ENCODE measurements around the gene REEP3. TPM values are rescaled to one million over a fixed set of nuclear protein-coding genes. Genes with fewer than 3 reads are reported as not detected.
A peak's percentile ranks its signal among the peaks of the same experiment; 100 is the strongest.

The REEP3 gene
- total RNA-seq, 1 experiment from 2014 or later: 39.6 TPM

DNA sequence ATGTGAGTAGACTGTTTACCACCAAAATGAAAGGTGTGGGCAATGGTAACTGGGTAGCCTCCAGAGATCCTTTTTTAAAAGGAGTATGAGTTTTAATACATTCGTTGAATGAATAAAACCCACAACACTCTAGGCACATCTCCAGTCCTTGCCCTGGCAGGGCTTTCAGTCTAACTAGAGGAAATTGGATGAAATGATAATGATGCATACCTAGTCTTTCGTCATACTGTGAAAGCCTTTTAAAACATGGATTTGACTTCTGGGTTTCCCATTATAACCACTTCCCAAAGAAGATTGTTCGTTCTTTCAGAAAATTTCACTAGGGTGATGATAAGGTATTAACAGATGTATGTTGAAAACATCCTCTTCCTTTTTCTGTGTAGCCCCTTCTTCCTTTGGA lies 110.8 kb downstream of the REEP3 start:
- no TSS peak for BruUV-seq (replicated peaks)
- H3K4me1 ChIP-seq (ENCODE audit: insufficient read depth, low read length, poor library complexity, severe bottlenecking): peaks cover 39% of the 10 kb centered on the region
- no peaks in the 10 kb centered on the region for H3K9me3 ChIP-seq (ENCODE audit: low read depth, low read length, poor library complexity, severe bottlenecking)
- no peak overlapping the region for H3K4me3 ChIP-seq (ENCODE audit: low read depth, low read length, poor library complexity, severe bottlenecking)
- intact Hi-C loops (cut with micrococcal nuclease; ENCODE audit: unreplicated experiment): loop anchor here (2.0 to 5.0 kb wide), 3 partner anchors 80 to 167 kb away; partner anchors contain the start of gene JMJD1C
- TF ChIP-seq, protein P1, sequence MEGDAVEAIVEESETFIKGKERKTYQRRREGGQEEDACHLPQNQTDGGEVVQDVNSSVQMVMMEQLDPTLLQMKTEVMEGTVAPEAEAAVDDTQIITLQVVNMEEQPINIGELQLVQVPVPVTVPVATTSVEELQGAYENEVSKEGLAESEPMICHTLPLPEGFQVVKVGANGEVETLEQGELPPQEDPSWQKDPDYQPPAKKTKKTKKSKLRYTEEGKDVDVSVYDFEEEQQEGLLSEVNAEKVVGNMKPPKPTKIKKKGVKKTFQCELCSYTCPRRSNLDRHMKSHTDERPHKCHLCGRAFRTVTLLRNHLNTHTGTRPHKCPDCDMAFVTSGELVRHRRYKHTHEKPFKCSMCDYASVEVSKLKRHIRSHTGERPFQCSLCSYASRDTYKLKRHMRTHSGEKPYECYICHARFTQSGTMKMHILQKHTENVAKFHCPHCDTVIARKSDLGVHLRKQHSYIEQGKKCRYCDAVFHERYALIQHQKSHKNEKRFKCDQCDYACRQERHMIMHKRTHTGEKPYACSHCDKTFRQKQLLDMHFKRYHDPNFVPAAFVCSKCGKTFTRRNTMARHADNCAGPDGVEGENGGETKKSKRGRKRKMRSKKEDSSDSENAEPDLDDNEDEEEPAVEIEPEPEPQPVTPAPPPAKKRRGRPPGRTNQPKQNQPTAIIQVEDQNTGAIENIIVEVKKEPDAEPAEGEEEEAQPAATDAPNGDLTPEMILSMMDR (conservative IDR thresholded peaks at IDR 0.05; ENCODE audit: low read depth, low read length): no peak
- no peak for TF ChIP-seq EZH2 (IDR thresholded peaks at IDR 0.05; ENCODE audit: borderline replicate concordance, low read depth, low read length, poor library complexity, severe bottlenecking)
- DNase-seq (ENCODE audit: low spot score): peak; percentile 55
- peak overlapping the region; percentile 96 for H3K27ac ChIP-seq (ENCODE audit: low read depth, low read length, poor library complexity, severe bottlenecking)
- no peaks in the 10 kb centered on the region for H3K36me3 ChIP-seq (ENCODE audit: insufficient read depth, low read length, poor library complexity, severe bottlenecking)
- H3K27me3 ChIP-seq (replicated peaks; ENCODE audit: insufficient read depth, low read depth, low read length, poor library complexity): no peaks in the 10 kb centered on the region
- ChIA-PET POLR2A (ENCODE audit: low non-redundant PET) (no interaction called here), CTCF (no interaction called here)

DNA sequence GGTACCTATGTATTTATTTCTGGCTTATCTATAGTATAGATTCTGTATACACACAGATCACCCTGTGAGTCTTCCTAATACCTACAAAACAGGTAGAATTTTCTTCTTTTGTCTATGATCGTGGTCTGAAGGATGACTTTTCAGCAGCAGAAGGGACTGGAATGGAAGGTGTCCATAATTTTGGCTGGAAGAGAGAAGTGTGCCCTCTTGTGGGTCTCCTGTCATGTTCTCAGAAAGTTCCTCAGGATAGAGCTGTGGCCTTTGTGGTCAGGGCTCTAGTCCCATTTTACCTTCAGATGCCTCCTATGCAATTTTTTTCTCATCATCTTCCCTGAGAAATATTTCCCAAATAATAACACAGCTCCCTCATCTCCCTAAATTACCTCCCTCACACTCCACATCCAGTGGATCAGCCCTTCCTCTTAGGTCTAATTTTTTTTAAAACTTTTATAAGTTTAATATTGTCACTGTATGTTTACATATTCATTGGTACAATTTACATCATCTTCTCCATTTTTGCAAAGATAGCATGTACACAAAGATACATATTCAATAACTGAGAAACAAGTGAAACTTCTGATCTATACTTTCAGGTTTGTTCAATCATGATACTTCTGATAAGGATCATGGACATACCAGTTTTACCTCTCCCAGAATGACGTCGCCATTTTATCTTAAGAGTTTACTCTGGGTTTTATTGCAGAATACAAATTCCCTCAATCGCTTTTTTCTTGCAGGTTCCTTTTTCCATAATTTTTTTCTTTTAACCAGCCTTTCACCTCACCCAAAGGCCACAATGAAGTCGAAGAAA lies 112.7 kb downstream of the REEP3 start:
- DNase-seq (ENCODE audit: low spot score): peak; percentile 68
- TF ChIP-seq EZH2 (IDR thresholded peaks at IDR 0.05; ENCODE audit: borderline replicate concordance, low read depth, low read length, poor library complexity, severe bottlenecking): no peak
- TF ChIP-seq, protein P1 (conservative IDR thresholded peaks at IDR 0.05; ENCODE audit: low read depth, low read length): peak; percentile 69
- CTCF ChIA-PET: interaction anchor here (0.5 to 0.9 kb wide), 6 partner anchors 9 to 467 kb away, joined by 3 read pairs; no protein-coding TSS in a partner anchor
- H3K9me3 ChIP-seq (ENCODE audit: low read depth, low read length, poor library complexity, severe bottlenecking): no peaks in the 10 kb centered on the region
- H3K27ac ChIP-seq (ENCODE audit: low read depth, low read length, poor library complexity, severe bottlenecking): no peak overlapping the region
- intact Hi-C loops (cut with micrococcal nuclease; ENCODE audit: unreplicated experiment): loop anchor here (5.0 kb wide), 2 partner anchors 78 to 133 kb away; no protein-coding TSS in a partner anchor
- H3K27me3 ChIP-seq (replicated peaks; ENCODE audit: insufficient read depth, low read depth, low read length, poor library complexity): no peaks in the 10 kb centered on the region
- H3K4me3 ChIP-seq (ENCODE audit: low read depth, low read length, poor library complexity, severe bottlenecking): no peak overlapping the region
- no peaks in the 10 kb centered on the region for H3K36me3 ChIP-seq (ENCODE audit: insufficient read depth, low read length, poor library complexity, severe bottlenecking)
- peaks cover 22% of the 10 kb centered on the region for H3K4me1 ChIP-seq (ENCODE audit: insufficient read depth, low read length, poor library complexity, severe bottlenecking)
- POLR2A ChIA-PET (ENCODE audit: low non-redundant PET): no interaction called here
- BruUV-seq (replicated peaks): no TSS peak

DNA sequence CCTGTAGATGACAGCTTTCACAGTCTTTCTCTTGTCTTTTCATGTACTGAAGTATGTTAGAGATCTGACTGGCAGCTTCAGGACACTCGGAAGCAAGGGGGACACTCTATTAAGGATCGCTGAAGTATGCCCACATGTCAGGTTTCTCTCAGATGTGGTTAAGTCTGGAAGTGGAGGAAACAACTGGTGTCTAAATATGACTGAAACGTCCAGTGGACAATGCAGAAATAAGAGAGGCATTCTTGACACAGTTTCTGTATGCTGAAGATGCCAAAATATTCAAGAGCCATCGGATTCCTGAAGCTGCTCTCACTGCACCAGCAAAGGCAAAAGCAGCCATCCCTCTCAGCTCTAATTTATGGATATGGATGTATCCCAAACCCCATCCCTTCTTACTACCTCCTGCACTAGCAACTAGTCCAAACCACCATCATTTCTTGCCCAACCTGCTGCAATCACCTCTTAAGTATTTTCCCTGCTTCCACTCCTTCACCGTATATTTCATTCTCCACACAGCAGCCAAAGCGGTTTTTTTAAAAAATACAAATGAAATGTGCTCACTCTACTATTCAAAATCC lies 113.4 kb downstream of the REEP3 start:
- no peak for TF ChIP-seq EZH2 (IDR thresholded peaks at IDR 0.05; ENCODE audit: borderline replicate concordance, low read depth, low read length, poor library complexity, severe bottlenecking)
- DNase-seq (ENCODE audit: low spot score): no peak
- POLR2A ChIA-PET (ENCODE audit: low non-redundant PET): no interaction called here
- intact Hi-C loops (cut with micrococcal nuclease; ENCODE audit: unreplicated experiment): loop anchor here (5.0 kb wide), 2 partner anchors 78 to 133 kb away; no protein-coding TSS in a partner anchor
- no TSS peak for BruUV-seq (replicated peaks)
- CTCF ChIA-PET: interaction anchor here (0.7 to 0.9 kb wide), 2 partner anchors 66 to 468 kb away, joined by 3 read pairs; no protein-coding TSS in a partner anchor
- Histone ChIP-seq H3K27me3 (replicated peaks; ENCODE audit: insufficient read depth, low read depth, low read length, poor library complexity) (no peaks in the 10 kb centered on the region), H3K9me3 (ENCODE audit: low read depth, low read length, poor library complexity, severe bottlenecking) (no peaks in the 10 kb centered on the region), H3K36me3 (ENCODE audit: insufficient read depth, low read length, poor library complexity, severe bottlenecking) (no peaks in the 10 kb centered on the region), H3K4me3 (ENCODE audit: low read depth, low read length, poor library complexity, severe bottlenecking) (no peak overlapping the region), H3K27ac (ENCODE audit: low read depth, low read length, poor library complexity, severe bottlenecking) (no peak overlapping the region), H3K4me1 (ENCODE audit: insufficient read depth, low read length, poor library complexity, severe bottlenecking) (peaks cover 22% of the 10 kb centered on the region)

Data from A673 (cell line).